Stomach (tissue), 4 donors: ENCODE results near the gene COA1.

Source experiments
- CTCF ChIP-seq, 7 experiments: fragments of 450-650 bp in 4 of 7; fragments of 200-600 bp in 3 of 7; sonication (generic) in 3 of 7; IDR thresholded peaks; one replicate each; pipeline ENCODE4 v1.5.1; 2016 to 2019; ENCODE audit warnings: antibody characterized with exemption in 7 of 7, control low read depth in 2 of 7, mild to moderate bottlenecking in 1 of 7
- POLR2A ChIP-seq, 4 donors: fragments of 450-650 bp; IDR thresholded peaks; one replicate each; pipeline ENCODE4 v1.6.1; 2016; ENCODE audit warnings: antibody characterized with exemption in 4 of 4, control low read depth in 2 of 4, mild to moderate bottlenecking in 1 of 4, moderate library complexity in 1 of 4

- TF ChIP-seq CTCF (IDR thresholded peaks at IDR 0.05) (no peak), POLR2A (IDR thresholded peaks at IDR 0.05) (no peak)
Measured at GRCh38 chr7:43771128-43771527, 41.8 kb upstream of the COA1 start.
